Fibroblast of pulmonary artery (primary cell): Measurements from ENCODE around the gene ZGRF1.

ENCODE experiments used
- DNase-seq: peaks from one replicate; pipeline ENCODE4 v3.0.0-alpha.2; 2010; ENCODE audit warnings: low read depth
- H3K4me3 ChIP-seq: replicated peaks from 2 replicates; pipeline ENCODE4 v1.5.1; 2011; ENCODE audit warnings: low read depth, mild to moderate bottlenecking, control low read depth, low read length, moderate library complexity
- CTCF ChIP-seq: IDR thresholded peaks from 2 replicates; pipeline ENCODE4 v1.5.1; 2011; ENCODE audit warnings: mild to moderate bottlenecking, control low read depth, low read length, inconsistent platforms; ENCODE audit errors: missing control alignments

The ZGRF1 gene

GRCh38 chr4:112515198-112516065, 121.3 kb downstream of the ZGRF1 start:
- H3K4me3 ChIP-seq, result peak overlapping the region; percentile 50
- peak; percentile 33 for DNase-seq
- TF ChIP-seq CTCF, result no peak

GRCh38 chr4:112514647-112515197, 122.0 kb downstream of the ZGRF1 start:
- TF ChIP-seq CTCF, result no peak
- DNase-seq, result no peak
- H3K4me3 ChIP-seq, result peak overlapping the region; percentile 12

- DNase-seq, result no peak
- H3K4me3 ChIP-seq, result no peak overlapping the region
- TF ChIP-seq CTCF, result no peak
These were observed 122.6 kb downstream of the ZGRF1 start for GRCh38 chr4:112513971-112514646.

GRCh38 chr4:112511803-112512118, 124.9 kb downstream of the ZGRF1 start:
- TF ChIP-seq CTCF, result no peak
- DNase-seq, result no peak
- no peak overlapping the region for H3K4me3 ChIP-seq

- DNase-seq, result no peak
- no peak for TF ChIP-seq CTCF
These were observed 125.5 kb downstream of the ZGRF1 start for GRCh38 chr4:112511093-112511802.

GRCh38 chr4:112510291-112511092, 126.2 kb downstream of the ZGRF1 start:
- DNase-seq, result no peak
- H3K4me3 ChIP-seq, result no peak overlapping the region
- no peak for TF ChIP-seq CTCF

More at GRCh38 chr4:112511093-112511802, 125.5 kb downstream of the ZGRF1 start:
- H3K4me3 ChIP-seq, result no peak overlapping the region
